MM.1S (cell line): ENCODE data around the gene AARS2.

Source experiments
- CTCF ChIP-seq: fragments of 300-600 bp; sonication (generic); IDR thresholded peaks from 2 replicates; pipeline ENCODE4 v1.5.1; 2016; ENCODE audit warnings: antibody characterized with exemption, low read length, mixed read lengths
- EZH2phosphoT487 ChIP-seq: fragments of 300-600 bp; sonication (generic); IDR thresholded peaks from 2 replicates; pipeline ENCODE4 v1.6.1; 2018; ENCODE audit warnings: antibody characterized with exemption, low read length

- TF ChIP-seq CTCF (no peak), EZH2phosphoT487 (no peak)
Observed at GRCh38 chr6:44286285-44286565, 26.9 kb downstream of the AARS2 start.
